T-helper 1 cell treated with Interleukin-12 subunit alpha and Interleukin-12 subunit beta and Interleukin-4 antibody, amounts not matched to agents 30 μg/mL and 1 μg/mL, for 36 hours (primary cell): ENCODE measurements around the gene LAMTOR3.
"Not testable (repeated sequence)": the region's sequence is repeated elsewhere in the genome, so short reads cannot be mapped to it uniquely, and the experiment has no call there.

Experiments
- H3K27ac Mint-ChIP-seq: one replicate; pipeline ENCODE4 v1.8.0; 2021; ENCODE audit warnings: mild to moderate bottlenecking, mixed read lengths
- H3K27me3 Mint-ChIP-seq: one replicate; pipeline ENCODE4 v1.8.0; 2021; ENCODE audit warnings: low read depth, mixed read lengths
- H3K36me3 Mint-ChIP-seq: one replicate; pipeline ENCODE4 v1.8.0; 2021; ENCODE audit warnings: low read depth, mixed read lengths
- H3K4me1 Mint-ChIP-seq: one replicate; pipeline ENCODE4 v1.8.0; 2021; ENCODE audit warnings: low read depth, mixed read lengths
- H3K4me3 Mint-ChIP-seq: one replicate; pipeline ENCODE4 v1.8.0; 2021; ENCODE audit warnings: mild to moderate bottlenecking, moderate library complexity, mixed read lengths
- H3K9me3 Mint-ChIP-seq: one replicate; pipeline ENCODE4 v1.8.0; 2021; ENCODE audit warnings: mixed read lengths

The LAMTOR3 gene

GRCh38 chr4:99832321-99832720, 61.9 kb downstream of the LAMTOR3 start:
- peaks cover 24% of the 10 kb centered on the region for H3K4me1 Mint-ChIP-seq
- H3K9me3 Mint-ChIP-seq, result no peaks in the 10 kb centered on the region
- no peaks in the 10 kb centered on the region for H3K27me3 Mint-ChIP-seq
- H3K4me3 Mint-ChIP-seq, result no peak overlapping the region
- H3K27ac Mint-ChIP-seq, result no peak overlapping the region
- H3K36me3 Mint-ChIP-seq, result peaks cover 25% of the 10 kb centered on the region

DNA sequence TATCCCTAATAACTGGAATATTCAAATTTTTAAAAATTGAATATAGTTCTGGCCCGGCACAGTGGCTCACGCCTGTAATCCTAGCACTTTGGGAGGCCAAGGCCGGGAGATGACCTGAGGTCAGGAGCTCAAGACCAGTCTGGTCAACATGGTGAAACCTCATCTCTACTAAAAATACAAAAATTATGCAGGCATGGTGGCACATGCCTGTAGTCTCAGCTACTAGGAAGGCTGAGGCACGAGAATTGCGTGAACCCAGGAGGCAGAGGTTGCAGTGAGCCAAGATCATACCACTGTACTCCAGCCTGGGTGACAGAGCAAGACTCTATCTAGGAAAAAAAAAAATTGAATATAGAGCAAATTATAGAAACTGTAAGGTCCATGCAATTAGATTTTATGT, 64.2 kb downstream of the LAMTOR3 start:
- not testable (repeated sequence) for H3K27me3 Mint-ChIP-seq, H3K9me3 Mint-ChIP-seq, H3K27ac Mint-ChIP-seq, H3K4me3 Mint-ChIP-seq
- Mint-ChIP-seq H3K36me3 (peaks cover 19% of the 10 kb centered on the region), H3K4me1 (peaks cover 36% of the 10 kb centered on the region)

GRCh38 chr4:99828477-99828876, 65.8 kb downstream of the LAMTOR3 start:
- no peak overlapping the region for H3K27ac Mint-ChIP-seq
- H3K4me3 Mint-ChIP-seq, result no peak overlapping the region
- peaks cover 27% of the 10 kb centered on the region for H3K36me3 Mint-ChIP-seq
- no peaks in the 10 kb centered on the region for H3K27me3 Mint-ChIP-seq
- H3K4me1 Mint-ChIP-seq, result peaks cover 43% of the 10 kb centered on the region
- H3K9me3 Mint-ChIP-seq, result no peaks in the 10 kb centered on the region
